ENCODE measurements around the gene DCLK3.

Gene DCLK3

GRCh38 chr3:36777424-36778218 lies 13.3 kb upstream of the DCLK3 start:
- ChIA-PET CTCF (no interaction called here), POLR2A (no interaction called here)
- no peak for DNase-seq (ENCODE audit: extremely low spot score)
- TF ChIP-seq SUZ12 (IDR thresholded peaks at IDR 0.05) (no peak), ZNF384 (IDR thresholded peaks at IDR 0.05) (no peak), FOXA1 (IDR thresholded peaks at IDR 0.05) (no peak), SP1 (IDR thresholded peaks at IDR 0.05) (no peak), BHLHE40 (IDR thresholded peaks at IDR 0.05; ENCODE audit: borderline replicate concordance) (no peak), ELF4 (IDR thresholded peaks at IDR 0.05) (no peak), L3MBTL2 (conservative IDR thresholded peaks at IDR 0.05) (no peak), PKNOX1 (IDR thresholded peaks at IDR 0.05) (no peak), LEF1 (IDR thresholded peaks at IDR 0.05; ENCODE audit: borderline replicate concordance) (no peak), TARDBP (IDR thresholded peaks at IDR 0.05) (no peak), NFRKB (IDR thresholded peaks at IDR 0.05) (no peak), ARNT (IDR thresholded peaks at IDR 0.05) (no peak), FOXK2 (IDR thresholded peaks at IDR 0.05) (no peak), CTBP1 (IDR thresholded peaks at IDR 0.05; ENCODE audit: borderline replicate concordance) (no peak), HDGF (IDR thresholded peaks at IDR 0.05; ENCODE audit: borderline replicate concordance) (no peak), FOXM1 (IDR thresholded peaks at IDR 0.05; ENCODE audit: borderline replicate concordance) (no peak)

GRCh38 chr3:36776436-36776835 lies 12.1 kb upstream of the DCLK3 start:
- DNase-seq (ENCODE audit: extremely low spot score) = no peak
- TF ChIP-seq PKNOX1 (IDR thresholded peaks at IDR 0.05) = no peak
- no peak for TF ChIP-seq CTBP1 (IDR thresholded peaks at IDR 0.05; ENCODE audit: borderline replicate concordance)
- no peak for TF ChIP-seq HDGF (IDR thresholded peaks at IDR 0.05; ENCODE audit: borderline replicate concordance)
- TF ChIP-seq ELF4 (IDR thresholded peaks at IDR 0.05) = no peak
- TF ChIP-seq FOXM1 (IDR thresholded peaks at IDR 0.05; ENCODE audit: borderline replicate concordance) = no peak
- no peak for TF ChIP-seq BHLHE40 (IDR thresholded peaks at IDR 0.05; ENCODE audit: borderline replicate concordance)
- no peak for TF ChIP-seq L3MBTL2 (conservative IDR thresholded peaks at IDR 0.05)
- TF ChIP-seq FOXK2 (IDR thresholded peaks at IDR 0.05) = no peak
- TF ChIP-seq TARDBP (IDR thresholded peaks at IDR 0.05) = no peak
- no peak for TF ChIP-seq NFRKB (IDR thresholded peaks at IDR 0.05)
- no peak for TF ChIP-seq ZNF384 (IDR thresholded peaks at IDR 0.05)
- CTCF ChIA-PET = no interaction called here
- POLR2A ChIA-PET = no interaction called here

GRCh38 chr3:36774052-36774451 lies 9.7 kb upstream of the DCLK3 start:
- no peak for TF ChIP-seq CTBP1 (IDR thresholded peaks at IDR 0.05; ENCODE audit: borderline replicate concordance)
- no peak for TF ChIP-seq FOXM1 (IDR thresholded peaks at IDR 0.05; ENCODE audit: borderline replicate concordance)
- no peak for TF ChIP-seq HDGF (IDR thresholded peaks at IDR 0.05; ENCODE audit: borderline replicate concordance)
- no peak for TF ChIP-seq ARNT (IDR thresholded peaks at IDR 0.05)
- no peak for TF ChIP-seq SUZ12 (IDR thresholded peaks at IDR 0.05)
- no peak for TF ChIP-seq NFRKB (IDR thresholded peaks at IDR 0.05)
- TF ChIP-seq TARDBP (IDR thresholded peaks at IDR 0.05) = no peak
- TF ChIP-seq L3MBTL2 (conservative IDR thresholded peaks at IDR 0.05) = no peak
- TF ChIP-seq LEF1 (IDR thresholded peaks at IDR 0.05; ENCODE audit: borderline replicate concordance) = no peak
- TF ChIP-seq ELF4 (IDR thresholded peaks at IDR 0.05) = no peak
- TF ChIP-seq BHLHE40 (IDR thresholded peaks at IDR 0.05; ENCODE audit: borderline replicate concordance) = no peak
- TF ChIP-seq FOXA1 (IDR thresholded peaks at IDR 0.05) = no peak
- no peak for TF ChIP-seq SP1 (IDR thresholded peaks at IDR 0.05)
- TF ChIP-seq ZNF384 (IDR thresholded peaks at IDR 0.05) = no peak
- no peak for TF ChIP-seq FOXK2 (IDR thresholded peaks at IDR 0.05)
- TF ChIP-seq PKNOX1 (IDR thresholded peaks at IDR 0.05) = no peak
- DNase-seq (ENCODE audit: extremely low spot score) = no peak
- CTCF ChIA-PET = no interaction called here
- POLR2A ChIA-PET = no interaction called here

GRCh38 chr3:36771931-36772330 lies 7.6 kb upstream of the DCLK3 start:
- ChIA-PET POLR2A (no interaction called here), CTCF (interaction anchor here (0.6 kb wide), 1 partner anchor 14 kb away, joined by 3 read pairs; no protein-coding TSS in a partner anchor)
- no peak for DNase-seq (ENCODE audit: extremely low spot score)
- TF ChIP-seq LEF1 (IDR thresholded peaks at IDR 0.05; ENCODE audit: borderline replicate concordance) (no peak), FOXA1 (IDR thresholded peaks at IDR 0.05) (no peak), FOXK2 (IDR thresholded peaks at IDR 0.05) (no peak), BHLHE40 (IDR thresholded peaks at IDR 0.05; ENCODE audit: borderline replicate concordance) (no peak), PKNOX1 (IDR thresholded peaks at IDR 0.05) (no peak), TARDBP (IDR thresholded peaks at IDR 0.05) (no peak), ARNT (IDR thresholded peaks at IDR 0.05) (no peak)

GRCh38 chr3:36769926-36770325 lies 5.6 kb upstream of the DCLK3 start:
- TF ChIP-seq FOXM1 (IDR thresholded peaks at IDR 0.05; ENCODE audit: borderline replicate concordance) (no peak), L3MBTL2 (conservative IDR thresholded peaks at IDR 0.05) (no peak), HDGF (IDR thresholded peaks at IDR 0.05; ENCODE audit: borderline replicate concordance) (no peak), BHLHE40 (IDR thresholded peaks at IDR 0.05; ENCODE audit: borderline replicate concordance) (no peak), NFRKB (IDR thresholded peaks at IDR 0.05) (no peak), PKNOX1 (IDR thresholded peaks at IDR 0.05) (no peak), FOXK2 (IDR thresholded peaks at IDR 0.05) (no peak), LEF1 (IDR thresholded peaks at IDR 0.05; ENCODE audit: borderline replicate concordance) (no peak), TARDBP (IDR thresholded peaks at IDR 0.05) (no peak)
- ChIA-PET CTCF (no interaction called here), POLR2A (no interaction called here)
- no peak for DNase-seq (ENCODE audit: extremely low spot score)

All from HEK293T (cell line).